RPMI7951 (cell line): ENCODE results near the gene BLNK. TPM values are rescaled to one million over a fixed set of nuclear protein-coding genes. Genes with fewer than 3 reads are reported as not detected.
"Not testable (repeated sequence)": the region's sequence is repeated elsewhere in the genome, so short reads cannot be mapped to it uniquely, and the experiment has no call there.

ENCODE experiments used
- DNase-seq: peaks from one replicate; pipeline ENCODE4 v3.0.0-alpha.2; 2012; ENCODE audit warnings: low read depth
- total RNA-seq: library from RNA; depleted of rRNA; stranded (reverse); fragments of >200 nt; shearing (Covaris generic); gene quantifications from 2 replicates; pipeline ENCODE4 v1.2.3, GENCODE V29; 2014

The BLNK gene
- total RNA-seq, 1 experiment from 2014 or later: not detected

DNA sequence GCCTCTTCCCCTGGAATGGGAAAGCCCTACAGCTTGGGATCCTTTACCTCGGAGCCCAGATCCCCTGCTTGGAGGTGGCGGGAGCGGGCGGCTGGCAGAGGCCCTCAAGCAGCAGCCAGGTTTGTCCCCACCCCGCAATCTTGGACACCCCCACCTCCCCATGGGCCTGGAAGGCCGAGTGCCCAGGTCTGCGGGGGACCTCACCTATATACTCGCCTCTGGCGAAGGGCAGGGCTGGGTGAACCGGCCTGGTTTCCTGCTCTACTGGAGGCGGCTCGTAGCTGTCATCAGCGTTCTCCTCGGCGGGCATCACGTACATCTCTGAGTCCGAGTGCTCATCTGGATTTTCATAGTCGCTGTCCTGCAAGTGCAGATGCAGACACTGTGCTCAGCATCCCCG, 44.2 kb downstream of the BLNK start:
- DNase-seq: no peak

DNA sequence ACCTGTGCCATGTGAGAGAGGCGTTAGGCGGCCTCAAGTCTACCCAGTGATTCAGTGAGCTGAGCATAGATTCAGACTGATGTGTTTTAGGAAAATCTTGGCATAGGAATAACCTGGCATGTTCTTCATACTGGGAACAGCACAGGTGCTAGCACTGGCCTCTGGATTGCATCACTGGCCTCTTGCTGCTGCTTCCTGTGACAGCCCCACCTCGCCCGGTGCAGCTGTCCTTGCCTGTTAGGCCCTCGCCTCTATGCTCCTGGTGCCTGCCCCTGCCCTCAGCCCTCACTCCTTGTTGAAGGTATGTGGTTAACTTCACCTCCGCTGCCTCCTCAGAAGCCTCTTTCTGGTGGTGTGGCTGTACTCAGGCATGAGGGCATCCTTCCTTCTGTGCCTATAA, 46.2 kb downstream of the BLNK start:
- no peak for DNase-seq

DNA sequence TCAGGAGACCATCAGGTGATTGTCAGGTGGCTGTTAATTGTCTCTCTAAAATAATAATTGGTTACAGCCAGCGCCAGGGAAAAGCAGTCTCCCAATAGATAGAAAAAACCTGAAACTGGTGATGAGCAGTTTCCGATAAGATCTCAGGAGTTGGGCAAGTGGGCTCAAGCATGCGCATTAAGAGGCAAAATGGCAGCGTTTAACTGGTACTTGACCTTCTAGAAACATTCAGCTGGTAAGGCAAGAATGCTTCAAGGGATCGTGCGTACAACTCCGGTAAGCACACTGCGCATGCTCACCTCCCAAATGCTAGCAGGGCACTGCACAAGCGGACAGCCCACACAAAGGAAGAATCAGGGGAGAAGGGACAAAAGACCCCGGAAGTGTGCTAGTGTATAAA, 48.5 kb downstream of the BLNK start:
- no peak for DNase-seq

DNA sequence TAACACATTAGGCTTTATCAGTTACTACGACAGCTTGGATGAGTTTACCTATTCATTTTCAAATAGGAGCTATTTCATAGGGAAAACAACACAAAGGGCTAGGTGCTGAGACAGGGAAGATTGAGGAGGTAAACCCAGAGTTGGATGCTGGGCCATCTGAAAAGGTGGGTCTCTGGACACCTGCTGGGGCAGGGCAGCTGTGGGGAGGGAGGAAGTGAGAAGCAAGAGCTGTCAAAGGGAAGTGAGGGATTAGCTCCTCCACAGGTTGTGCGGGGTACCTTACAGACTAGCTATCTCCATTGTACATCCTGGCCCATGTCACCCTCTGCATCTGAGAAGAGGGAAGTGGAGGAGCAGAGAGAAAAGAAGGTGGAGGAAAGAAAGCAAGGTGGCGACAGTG, 48.9 kb downstream of the BLNK start:
- DNase-seq: no peak

DNA sequence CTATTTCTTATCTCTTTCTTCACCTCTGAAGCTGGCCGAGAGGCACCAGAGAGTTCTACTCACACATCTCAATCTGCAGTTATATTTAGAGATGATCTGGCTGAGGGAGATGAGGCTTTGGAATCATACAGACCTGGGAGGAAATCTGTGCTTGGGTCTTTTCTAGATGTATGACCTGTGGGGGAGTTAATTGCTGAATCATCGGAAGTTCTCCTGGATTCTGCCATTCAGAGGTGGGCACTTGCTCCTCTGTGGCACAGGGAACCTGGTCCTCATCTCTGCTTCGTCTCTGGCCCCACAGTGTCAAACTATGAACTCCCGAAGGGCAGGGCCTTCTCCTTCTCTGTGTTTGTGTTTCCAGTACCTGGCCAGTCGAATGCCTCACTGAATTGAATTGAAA, 52.5 kb downstream of the BLNK start:
- no peak for DNase-seq

DNA sequence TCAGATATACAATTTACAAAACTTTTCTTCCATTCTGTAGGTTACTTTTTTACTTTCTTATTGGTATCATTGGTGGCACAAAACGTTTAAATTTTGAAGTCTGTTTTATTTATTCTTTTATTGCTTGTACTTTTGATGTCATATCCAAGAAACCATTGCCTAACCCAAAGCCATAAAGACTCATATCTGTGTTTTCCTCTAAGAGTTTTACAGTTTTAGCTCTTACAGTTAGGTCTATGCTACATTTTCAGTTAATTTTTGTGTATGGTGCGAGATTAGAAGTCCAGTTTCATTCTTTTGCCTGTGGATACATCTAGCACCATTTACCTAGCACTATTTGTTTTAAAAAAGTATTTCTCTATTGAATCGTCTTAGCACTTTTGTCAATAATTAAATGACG, 53.7 kb downstream of the BLNK start:
- DNase-seq: no peak

DNA sequence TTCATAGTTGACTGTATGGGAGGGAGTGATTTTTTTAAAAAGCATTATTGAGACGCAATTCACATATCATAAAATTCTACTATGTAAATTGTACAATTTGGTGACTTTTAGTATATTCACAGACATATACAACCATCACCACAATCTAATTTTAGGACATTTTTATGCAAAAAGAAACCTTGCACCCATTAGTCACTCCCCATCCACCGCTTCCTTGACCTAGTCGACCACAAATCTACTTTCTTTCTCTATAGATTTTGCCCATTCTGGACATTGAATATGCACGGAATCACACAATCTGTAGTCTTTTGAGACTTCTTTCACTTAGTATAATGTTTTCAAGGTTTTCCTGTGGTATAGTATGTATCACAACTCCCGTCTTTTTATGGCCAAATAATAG, 54.6 kb downstream of the BLNK start:
- no peak for DNase-seq

DNA sequence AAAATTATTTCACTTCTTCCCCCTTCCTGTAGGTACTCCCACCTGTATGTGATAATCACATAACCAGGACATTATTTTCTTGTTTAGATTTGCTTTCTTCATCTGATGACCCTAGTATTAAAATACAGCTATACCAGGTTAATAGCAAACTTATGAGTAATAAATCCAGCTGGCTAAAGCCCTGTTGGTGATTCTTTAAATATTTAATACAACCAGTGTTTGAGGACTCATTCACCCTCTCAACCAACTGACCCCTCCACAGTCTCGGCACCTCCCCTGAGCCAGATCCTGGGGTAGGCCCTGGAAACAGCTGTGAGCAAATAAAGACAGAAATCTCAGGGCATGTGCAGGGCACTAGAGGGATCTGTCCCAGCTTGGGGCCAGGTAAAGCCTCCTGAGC, 58.5 kb downstream of the BLNK start:
- DNase-seq: no peak

DNA sequence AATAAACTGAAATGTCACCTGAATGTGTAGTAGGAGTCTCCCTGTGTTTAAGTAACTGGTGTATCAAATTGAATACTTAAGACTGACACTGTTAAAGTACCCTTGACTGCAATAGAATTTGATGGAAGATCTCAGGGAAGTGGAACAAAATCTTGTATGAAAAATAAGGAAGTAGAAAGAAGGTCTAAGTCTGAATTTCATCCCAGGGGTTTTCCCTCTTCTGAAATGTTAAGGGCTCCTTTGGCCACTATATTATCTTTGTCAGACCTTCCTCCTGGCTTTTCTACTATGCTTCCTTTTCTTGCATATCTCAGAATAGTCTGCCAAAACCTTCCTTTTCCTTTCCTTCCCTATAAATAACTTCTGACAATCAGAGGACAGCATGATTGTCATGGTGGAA, 59.6 kb downstream of the BLNK start:
- no peak for DNase-seq

DNA sequence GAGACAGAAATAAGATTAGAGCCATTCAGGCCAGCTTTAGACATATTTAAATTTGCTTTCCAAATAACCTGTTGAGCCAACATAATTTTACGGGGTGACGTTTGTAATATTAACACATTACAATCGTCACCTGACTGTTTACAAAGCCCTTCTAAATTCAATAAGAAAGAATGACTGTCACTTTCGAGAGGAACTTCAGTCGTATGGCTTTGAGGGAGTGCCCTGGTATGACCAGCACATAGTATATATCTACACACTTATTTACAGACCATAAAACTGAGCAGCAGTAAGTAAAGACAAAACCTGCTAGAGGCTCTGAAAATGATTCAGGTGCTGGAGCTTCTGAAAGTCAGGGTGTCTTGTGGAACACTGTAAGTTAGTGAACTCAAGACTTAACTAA, 62.4 kb downstream of the BLNK start:
- DNase-seq: no peak

DNA sequence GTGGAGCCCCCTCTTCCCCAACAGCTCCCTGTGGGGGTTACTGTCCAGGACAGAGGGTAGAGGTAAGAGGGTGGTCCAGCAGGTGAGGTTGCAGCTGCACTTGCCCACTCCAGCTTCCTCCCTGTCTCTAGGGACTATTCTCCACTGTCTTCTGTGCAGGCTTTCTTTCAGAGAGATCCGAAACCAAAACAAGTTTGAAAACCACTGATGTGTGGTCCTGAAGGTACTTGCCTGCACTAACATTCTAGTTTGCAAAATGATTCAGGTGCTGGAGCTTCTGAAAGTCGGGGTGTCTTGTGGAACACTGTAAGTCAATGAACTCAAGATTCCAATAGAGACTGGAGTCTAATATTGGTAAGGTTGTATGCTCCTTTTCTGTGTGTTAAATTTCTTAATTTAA, 63.1 kb downstream of the BLNK start:
- DNase-seq: no peak

DNA sequence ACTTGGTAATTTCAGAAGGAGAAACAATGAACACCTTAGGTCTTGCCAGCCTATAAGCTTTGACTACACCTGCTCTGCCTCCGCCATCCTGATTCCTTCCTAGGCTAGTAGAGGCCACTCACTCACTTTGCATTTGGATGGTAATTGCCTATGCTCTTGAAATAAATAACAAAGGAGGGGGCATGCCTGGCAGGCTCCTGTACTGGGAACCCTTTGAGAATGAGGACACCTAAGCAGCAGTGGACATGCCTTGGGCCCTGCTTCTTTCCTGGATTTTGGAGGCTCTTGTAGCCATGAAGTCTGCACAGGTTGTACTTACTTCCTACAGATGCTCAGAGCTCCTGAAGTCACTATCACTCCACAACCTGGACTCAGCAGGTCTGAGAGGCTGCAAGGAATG, 65.8 kb downstream of the BLNK start:
- DNase-seq: no peak

DNA sequence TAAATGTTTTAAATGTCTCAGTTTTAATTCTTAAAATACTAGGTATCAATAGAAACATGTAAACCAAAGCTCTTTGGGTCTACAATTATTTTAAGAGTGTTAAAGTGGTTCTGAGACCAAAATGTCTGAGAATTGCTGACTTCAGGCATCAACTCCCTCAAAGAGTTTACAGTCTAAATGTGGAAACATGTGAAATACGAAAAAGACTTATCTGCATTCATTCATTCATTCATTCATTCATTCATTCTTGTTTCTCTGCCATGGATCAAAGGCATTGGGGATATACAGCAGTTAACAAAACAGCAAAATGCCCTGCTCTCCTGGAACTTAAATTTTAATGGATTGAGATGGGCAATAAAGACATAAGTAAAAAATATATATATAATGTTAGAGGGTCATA, 69.8 kb downstream of the BLNK start:
- no peak for DNase-seq

DNA sequence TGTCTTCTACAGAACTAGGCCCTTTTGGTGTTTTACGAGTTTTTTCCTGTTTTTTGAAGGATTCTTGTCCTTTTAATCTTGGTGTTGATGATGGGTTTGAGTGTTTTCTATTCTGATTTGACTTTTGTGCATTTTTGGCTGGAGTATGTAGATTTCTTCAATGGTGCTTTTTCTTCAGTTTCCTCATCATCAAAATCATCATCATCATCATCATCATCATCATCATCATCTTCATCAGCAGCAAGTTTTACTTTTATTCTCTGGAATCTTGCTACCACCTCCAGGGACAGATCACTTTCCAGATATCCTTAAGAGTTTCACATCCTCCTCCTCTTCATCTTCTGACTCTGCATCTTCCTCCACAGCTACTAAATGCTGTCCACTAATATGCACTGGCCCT, 81.9 kb downstream of the BLNK start:
- DNase-seq: not testable (repeated sequence)

DNA sequence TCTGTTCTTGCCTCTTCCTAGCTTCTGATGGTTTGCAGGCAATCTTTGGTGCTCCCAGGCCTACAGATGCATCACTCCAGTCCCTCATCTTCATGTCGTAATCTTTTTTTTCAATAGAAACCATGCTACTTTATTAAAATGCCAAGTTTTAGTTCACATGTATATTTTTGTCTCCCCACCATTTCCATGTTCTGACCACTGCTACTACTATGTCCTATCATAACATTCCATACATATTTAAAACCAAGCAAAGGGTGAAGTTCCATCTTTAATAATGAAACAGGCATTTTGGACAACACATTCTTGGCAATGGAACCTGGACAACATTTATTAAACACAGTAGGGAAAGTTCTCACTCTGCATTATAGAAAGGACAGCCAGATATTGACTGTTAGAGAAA, 82.5 kb downstream of the BLNK start:
- DNase-seq: no peak

DNA sequence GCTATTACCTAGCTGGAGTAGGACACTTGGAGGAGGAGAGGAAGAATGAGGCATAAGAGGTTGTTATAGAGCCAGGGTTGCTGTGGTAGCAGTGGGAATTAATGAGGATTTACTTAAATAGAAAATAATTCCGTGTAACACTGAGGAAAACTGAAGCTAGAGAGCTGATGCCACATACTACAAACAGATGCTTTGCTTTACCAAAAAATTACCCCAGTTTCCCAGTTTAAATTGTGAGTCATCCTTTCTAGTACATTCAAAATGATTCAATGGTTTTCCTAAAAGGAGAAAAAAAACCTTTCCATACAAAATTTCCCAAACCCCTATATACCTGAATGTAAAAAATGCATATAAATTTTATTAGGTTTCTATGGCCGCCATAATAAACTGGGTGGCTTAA, 82.9 kb downstream of the BLNK start:
- DNase-seq: no peak

DNA sequence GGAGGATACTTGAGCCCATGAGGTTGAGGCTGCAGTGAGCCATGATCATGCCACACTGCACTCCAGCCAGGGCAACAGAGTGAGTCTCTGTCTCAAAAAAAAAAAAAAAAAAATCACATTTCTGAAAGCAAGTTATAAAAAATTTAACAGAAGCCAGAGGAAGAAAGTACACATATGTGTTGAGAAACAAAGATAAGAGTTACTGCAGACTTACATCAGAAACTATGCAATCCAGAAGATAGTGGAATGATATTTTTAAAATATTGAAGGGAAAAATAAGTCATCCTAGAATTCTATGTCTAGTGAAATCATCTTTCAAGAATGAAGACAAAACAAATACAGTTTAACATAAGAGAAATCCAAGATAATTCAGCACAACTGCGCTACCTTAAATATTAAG, 94.4 kb downstream of the BLNK start:
- no peak for DNase-seq

DNA sequence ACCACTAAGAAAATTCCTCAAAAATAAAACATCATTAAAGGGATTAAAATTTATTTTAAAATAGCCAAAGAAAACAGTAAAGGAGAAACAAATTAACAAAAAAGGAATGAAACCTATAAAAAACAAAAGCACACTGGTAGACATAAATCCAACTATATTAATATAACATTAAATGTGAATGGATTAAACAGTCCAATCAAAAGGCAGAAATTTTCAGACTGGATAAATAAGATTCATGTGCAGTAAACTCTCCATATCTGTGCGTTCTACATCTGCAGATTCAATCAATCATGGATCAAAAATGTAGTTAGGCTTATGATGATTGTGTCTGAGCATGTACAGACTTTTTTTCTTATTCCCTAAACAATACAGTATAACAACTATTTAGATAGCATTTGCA, 98.7 kb downstream of the BLNK start:
- DNase-seq: no peak

DNA sequence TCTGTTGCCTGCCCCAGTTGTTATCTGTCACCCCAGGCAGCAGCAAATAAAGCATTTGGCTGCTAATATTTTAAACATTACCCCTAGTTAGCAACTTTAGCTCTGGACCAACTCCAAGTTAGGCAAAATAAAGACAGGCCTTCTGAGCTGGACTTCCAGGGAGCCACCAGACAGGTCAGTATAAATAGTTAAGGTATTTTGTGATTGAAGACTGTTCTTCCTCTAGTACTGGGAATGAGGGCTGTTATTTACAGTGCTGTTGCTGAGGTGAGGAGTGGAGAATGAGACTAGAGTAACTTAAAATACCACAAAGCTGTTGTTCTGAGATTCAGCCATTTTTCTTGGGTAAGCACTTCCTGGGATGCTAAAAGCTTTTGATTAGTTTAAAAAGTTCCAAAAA, 101.1 kb downstream of the BLNK start:
- no peak for DNase-seq

DNA sequence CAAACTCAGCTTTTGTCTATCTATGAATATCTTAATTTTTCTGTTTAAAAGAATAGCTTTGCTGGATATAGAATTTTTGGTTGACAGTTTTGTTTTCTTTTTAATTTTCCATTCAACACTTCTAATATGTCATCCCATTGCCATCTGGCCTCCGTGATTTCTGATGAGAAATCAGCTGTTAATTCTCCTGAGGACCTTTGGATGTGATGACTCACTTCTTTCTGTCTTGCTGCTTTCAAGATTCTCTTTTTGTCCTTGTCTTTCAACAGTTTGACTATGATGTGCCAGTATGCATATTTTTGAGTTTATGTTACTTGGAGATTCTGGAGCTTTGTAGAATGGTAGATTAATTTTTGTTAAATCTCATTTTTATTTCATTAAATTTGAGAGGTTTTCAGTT, 102.8 kb downstream of the BLNK start:
- DNase-seq: peak; percentile 5

DNA sequence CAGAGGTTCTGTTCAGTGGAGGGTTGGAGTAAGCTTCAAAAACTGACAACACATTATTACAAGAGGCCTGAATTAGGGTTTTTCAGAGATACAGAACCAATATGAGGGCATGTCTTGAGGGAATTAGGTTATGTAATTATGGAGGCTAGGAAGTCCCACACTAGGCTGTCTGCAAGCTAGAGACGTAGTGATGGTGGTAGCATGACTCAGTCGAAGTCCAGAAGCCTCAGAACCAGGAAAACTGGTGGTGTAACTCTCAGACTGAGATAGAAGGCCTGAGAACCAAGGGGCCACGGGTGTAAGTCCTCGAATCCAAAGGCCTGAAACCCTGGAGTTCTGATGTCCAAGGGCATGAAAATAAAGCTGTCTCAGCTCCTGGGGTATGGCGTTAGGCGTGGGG, 105.6 kb downstream of the BLNK start:
- no peak for DNase-seq

DNA sequence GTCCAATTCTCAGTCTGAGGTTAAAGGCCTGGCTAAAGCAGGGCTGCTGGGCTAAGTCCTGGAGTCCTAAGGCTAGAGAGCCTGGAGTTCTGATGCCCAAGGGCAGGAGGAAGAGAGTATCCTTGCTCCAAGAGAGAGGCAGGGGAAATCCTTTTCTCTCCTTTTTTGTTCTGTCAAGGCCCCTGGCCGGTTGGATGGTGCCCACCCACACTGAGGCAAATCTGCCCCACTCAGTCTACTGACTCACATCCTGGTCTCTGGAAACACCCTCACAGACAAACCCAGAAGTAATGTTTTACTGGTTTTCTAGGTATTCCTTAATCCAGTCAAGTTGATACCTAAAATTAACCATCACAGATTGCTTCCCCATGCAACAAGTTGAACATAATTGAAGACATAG, 118.3 kb downstream of the BLNK start:
- DNase-seq: no peak

DNA sequence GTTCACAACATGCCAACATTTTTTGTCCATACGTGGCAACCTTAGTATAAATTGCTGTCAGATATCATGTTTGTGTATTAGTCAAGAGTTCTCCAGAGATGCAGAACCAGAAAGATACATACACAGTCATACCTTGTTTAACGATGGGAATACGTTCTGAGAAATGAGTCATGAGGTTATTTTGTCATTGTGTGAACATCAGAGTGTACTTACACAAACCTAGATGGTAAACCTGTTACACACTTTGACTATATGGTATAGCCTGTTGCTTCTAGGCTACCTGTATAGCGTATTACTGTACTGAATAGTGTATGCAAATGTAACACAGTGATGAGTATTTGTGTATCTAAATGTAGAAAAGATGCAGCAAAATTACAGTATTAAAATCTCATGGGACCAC, 118.9 kb downstream of the BLNK start:
- no peak for DNase-seq
